PC-9 (cell line): ENCODE data around the gene KRTAP9-3.

Experiments used
- EZH2 ChIP-seq: fragments of 200-600 bp; sonication (generic); IDR thresholded peaks from 2 replicates; pipeline ENCODE4 v1.8.0; 2017; ENCODE audit warnings: antibody characterized with exemption, low read depth
- TF ChIP-seq, protein P1 (sequence below): fragments of 200-600 bp; sonication (generic); conservative IDR thresholded peaks from 2 replicates; pipeline ENCODE4 v1.6.1; 2017; ENCODE audit warnings: mixed run types, antibody characterized with exemption, mild to moderate bottlenecking, moderate library complexity

DNA sequence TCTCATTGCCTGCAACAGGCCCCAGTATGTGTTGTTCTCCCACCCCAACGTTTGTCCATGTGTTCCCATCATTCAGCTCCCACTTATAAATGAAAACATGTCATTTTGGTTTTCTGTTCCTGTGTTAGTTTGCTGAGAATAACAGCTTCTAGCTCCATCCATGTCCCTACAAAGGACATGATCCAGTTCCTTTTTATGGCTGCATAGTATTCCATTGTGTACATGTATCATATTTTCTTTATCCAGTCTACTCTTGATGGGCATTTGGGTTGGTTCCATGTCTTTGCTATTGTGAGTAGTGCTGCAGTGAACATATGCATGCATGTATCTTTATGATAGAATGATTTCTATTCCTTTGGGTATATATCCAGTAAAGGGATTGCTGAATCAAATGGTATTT, 16.6 kb upstream of the KRTAP9-3 start:
- no peak for TF ChIP-seq EZH2
- TF ChIP-seq, protein P1, sequence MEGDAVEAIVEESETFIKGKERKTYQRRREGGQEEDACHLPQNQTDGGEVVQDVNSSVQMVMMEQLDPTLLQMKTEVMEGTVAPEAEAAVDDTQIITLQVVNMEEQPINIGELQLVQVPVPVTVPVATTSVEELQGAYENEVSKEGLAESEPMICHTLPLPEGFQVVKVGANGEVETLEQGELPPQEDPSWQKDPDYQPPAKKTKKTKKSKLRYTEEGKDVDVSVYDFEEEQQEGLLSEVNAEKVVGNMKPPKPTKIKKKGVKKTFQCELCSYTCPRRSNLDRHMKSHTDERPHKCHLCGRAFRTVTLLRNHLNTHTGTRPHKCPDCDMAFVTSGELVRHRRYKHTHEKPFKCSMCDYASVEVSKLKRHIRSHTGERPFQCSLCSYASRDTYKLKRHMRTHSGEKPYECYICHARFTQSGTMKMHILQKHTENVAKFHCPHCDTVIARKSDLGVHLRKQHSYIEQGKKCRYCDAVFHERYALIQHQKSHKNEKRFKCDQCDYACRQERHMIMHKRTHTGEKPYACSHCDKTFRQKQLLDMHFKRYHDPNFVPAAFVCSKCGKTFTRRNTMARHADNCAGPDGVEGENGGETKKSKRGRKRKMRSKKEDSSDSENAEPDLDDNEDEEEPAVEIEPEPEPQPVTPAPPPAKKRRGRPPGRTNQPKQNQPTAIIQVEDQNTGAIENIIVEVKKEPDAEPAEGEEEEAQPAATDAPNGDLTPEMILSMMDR, result no peak
